GM18868 (cell line): ENCODE results near the gene C11orf24.
"Not testable (repeated sequence)": the region's sequence is repeated elsewhere in the genome, so short reads cannot be mapped to it uniquely, and the experiment has no call there.

ENCODE experiments used
- ATAC-seq: cut with Tn5 transposase; IDR thresholded peaks from one replicate; pipeline ENCODE4 v1.9.1; 2021; ENCODE audit warnings: mild to moderate bottlenecking, moderate library complexity; ENCODE audit not compliant: unreplicated experiment

The C11orf24 gene

DNA sequence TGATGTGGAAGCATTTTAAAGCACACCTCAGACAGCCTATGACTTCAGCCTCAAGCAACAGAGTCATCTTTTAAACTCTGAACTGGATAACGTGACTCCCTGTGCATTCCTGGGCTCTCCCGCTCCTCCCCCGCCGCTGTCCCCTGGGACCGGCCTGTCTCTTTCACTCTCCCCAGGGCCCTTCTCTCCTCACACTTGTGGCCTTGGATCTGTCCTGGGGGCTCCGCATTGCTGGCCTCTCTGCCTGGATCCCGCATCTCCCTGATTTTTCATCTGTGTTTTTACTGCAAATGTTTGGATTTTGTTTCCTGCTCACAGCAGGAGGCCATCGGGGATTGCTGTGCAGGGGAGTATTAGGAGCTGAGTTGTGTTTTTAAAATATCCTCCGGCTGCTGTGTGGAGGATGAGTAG is 15.4 kb downstream of the C11orf24 start:
- ATAC-seq, result no peak

DNA sequence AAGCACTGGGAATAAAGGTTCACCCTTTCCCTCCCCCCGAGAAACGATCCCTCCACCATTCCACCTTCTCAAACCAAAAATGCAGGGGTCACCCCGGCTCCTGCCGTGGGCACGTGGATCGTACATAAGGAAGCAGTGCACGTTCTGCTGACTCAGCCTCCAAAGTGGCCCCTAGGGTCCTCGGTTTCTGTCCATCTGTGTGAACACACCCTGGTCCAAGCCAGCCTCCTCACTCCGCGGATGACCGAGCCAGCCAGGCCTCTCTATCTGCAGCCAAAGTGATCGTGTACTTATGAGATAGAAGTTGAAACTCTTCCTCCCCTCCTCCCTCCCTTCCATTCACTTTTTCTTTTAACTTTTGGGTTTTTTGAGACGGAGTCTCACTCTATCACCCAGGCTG is 16.2 kb downstream of the C11orf24 start:
- ATAC-seq, result no peak

DNA sequence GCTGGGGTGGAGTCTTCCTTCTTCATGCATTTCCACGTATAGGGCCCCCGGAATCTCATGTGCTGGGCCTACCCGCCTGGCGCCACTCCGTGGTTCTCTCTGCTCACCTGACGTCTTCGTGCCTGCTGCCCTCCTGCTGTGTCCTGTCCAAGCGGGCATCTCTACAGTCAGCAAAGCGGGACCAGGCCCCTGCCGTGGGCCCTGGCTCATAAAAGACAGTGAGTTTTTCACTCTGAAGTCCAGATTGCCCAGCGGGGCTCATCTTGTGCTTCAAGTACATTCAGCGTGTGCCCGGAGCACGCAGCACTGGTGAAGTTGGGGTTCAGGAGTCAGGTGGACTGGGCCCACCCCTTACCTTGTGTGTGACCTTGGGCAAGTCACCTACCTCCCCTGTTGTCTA is 17.4 kb downstream of the C11orf24 start:
- ATAC-seq, result no peak

- ATAC-seq, result no peak
Observed at GRCh38 chr11:68251765-68252164, 20.0 kb downstream of the C11orf24 start.

- ATAC-seq, result not testable (repeated sequence)
Observed at GRCh38 chr11:68244912-68245311, 26.9 kb downstream of the C11orf24 start.

GRCh38 chr11:68243847-68244246 is 27.9 kb downstream of the C11orf24 start:
- not testable (repeated sequence) for ATAC-seq

- ATAC-seq, result no peak
Observed at GRCh38 chr11:68242616-68243015, 29.2 kb downstream of the C11orf24 start.

DNA sequence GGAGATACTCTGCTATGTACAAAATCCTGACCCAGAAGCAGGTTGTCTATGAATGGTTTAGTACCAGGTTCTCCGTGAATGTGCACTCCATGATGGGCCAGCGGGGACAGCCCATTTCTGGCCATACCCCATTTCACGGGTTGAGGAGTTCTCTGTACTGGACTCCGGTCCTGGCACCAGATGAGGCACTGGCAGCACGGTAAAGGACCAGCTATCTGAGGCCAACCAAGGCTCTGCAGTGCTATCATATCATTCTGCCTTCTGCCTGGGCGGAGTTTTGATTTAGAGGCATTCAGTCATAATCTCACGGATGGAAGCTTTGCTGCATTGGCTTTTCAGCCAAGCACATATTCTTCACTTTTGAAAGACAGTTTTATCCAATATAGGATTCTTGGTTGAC is 40.2 kb downstream of the C11orf24 start:
- ATAC-seq, result no peak

DNA sequence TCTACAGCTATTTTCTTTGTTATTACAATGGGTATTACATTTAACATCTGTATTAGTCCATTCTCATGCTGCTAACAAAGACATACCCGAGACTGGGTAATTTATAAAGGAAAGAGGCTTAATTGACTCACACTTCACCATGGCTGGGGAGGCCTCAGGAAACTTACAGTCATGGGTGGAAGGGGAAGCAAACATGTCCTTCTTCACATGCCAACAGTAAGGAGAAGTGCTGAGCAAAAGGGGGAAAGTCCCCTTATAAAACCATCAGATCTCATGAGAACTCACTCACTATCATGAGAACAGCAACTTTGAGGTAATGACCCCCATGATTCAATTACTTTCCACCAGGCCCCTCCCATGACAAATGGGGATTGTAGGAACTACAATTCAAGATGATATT is 42.2 kb downstream of the C11orf24 start:
- no peak for ATAC-seq

DNA sequence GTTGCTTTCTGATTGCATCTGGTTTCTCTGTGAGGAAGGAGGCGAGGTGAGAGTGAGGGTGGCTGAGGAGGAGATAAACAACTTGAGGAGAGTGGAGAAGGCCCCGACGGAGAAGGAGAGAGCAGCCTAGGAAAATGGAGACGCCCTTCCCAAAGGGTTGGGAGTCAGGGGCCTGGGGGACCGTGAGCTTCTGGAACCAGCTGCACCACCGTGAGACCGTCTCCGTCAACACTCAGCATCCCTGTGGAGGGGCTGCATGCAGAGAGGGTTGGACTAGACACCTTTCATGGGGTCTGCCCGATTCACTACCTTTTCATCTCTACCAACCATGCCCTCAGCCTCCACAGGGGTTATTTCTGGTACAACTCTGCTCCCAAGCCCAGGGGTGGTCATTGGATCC is 45.4 kb downstream of the C11orf24 start:
- no peak for ATAC-seq

- no peak for ATAC-seq
Observed at GRCh38 chr11:68224606-68225005, 47.2 kb downstream of the C11orf24 start.

GRCh38 chr11:68223275-68223674 is 48.5 kb downstream of the C11orf24 start:
- no peak for ATAC-seq

DNA sequence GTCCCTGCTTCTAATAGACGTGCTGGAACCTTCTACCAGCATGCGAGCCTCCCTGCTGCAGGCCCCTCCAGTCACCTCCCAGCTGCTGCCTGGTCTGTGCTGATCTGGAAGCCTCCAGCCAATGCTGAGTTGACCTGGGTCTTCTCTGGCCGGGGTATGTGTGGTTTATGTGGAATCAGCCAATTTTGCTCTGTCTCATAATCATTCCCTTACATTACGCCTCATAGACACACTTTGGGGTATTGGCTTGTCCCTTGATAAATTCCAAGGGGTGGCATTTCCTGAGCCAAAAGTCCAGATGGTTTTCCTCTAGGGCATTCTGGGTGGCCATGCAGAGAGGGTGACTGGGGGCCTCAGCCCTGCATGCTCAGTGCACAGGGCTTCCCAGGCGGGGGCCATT is 50.4 kb downstream of the C11orf24 start:
- ATAC-seq, result no peak

DNA sequence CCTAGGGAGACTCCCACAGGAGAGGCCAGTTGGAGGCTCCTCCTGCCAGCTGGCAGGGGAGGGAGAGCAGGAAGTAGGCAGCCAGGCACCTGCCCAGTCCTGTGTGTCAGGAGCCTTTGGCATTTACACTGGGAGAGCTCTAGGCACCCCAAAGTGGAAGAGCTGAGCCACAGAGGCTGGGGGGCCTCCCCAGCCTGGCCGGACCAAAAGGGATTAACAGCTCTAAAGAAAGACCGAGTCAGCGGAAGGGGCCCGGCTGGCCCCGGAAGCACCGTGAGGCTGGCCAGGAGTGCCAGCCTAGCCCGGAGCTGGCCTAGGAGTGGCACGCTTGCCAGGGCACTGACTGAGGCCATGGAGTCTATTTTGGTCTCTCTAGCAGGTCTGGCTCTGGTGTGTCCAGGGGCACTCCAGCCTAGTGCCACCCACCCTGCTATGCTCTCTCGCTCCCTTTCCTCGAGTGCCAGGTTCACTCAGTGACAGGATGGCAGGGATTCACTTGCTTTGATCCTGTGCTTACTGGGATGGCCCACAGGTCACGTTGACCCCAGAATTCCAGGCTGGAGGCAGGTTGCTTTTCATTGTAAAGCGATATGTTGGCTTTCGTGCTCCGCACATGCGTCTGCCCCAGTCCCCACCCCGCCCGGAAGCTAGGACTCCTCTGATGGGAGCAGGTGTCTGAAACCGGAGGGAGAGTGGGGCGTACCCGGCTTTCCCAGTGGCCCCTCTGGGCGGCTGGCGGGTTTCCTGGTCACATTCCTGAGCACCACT is 55.4 kb downstream of the C11orf24 start:
- no peak for ATAC-seq

- no peak for ATAC-seq
Observed at GRCh38 chr11:68215524-68216170, 56.1 kb downstream of the C11orf24 start.

DNA sequence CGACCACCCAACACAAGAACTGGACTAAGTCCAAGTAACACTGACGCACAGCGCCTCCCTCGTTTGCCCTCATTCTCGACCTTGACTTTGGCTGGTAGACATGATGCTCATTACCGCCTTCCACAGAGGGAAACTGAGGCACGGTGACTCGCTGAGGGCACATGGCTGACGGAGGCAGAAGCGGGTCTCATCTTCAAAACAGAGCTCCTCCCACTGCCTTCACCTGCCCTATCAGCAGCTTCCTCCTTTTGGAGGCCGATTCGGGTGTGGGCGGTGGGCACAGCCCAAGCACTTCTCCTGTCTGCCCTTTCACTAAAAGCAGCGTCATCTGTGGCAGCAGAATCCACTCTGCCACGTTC is 56.7 kb downstream of the C11orf24 start:
- no peak for ATAC-seq

- no peak for ATAC-seq
Observed at GRCh38 chr11:68214173-68215086, 57.3 kb downstream of the C11orf24 start.

DNA sequence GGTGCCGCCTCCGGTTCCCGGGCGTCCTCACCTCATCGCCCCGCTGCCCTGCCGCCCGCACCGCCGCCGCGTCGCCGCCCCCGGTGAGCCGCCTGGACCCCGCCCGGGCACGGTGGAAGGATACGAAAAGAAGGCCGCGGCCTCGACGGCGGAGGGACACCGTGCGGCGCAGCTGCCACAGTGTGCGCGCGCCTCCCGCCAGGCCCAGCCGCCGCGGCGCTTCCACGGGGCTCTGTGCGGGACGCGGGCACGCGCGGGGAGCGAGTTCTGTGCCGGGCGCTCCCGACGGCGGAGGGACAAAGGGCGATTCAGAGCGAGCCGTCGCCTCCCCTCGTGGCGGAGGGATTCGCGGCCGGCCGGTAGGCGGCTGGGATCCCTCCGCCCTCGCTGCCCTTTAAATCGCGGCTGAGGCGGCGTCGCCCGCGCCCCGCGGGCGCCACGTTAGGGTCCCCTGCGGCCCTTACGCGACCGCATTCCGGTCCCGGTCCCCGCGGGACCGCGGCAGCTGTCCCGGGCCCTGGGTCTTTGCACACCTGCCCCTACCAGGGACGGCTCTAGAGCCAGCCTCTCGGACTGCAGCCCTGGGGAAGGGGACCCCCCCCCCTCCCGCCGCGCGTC is 58.1 kb downstream of the C11orf24 start:
- peak; percentile 35 for ATAC-seq

DNA sequence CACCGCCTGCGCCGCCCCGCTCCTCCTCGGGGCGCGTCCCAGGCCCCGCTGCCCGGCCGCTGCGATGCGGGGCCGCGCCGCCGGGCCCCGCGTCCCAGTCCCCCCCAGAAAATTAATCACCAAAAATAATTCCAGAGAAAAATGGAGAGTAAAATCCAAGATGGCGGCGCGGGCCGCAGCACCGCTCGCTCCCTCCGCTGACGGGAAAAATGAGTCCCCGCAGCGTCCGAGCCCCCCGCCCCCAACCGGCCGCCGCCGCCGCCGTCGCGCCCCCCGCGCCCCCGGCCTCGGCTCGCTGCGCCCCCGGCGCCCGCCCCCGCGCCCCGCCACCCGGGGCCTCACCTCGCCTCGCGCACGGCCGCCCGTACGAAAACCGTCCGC is 58.6 kb downstream of the C11orf24 start, which contains the start of gene KMT5B:
TSS of gene KMT5B (minus strand) at position 162 of the 381 bp plus-strand sequence. CDS start 23,220 bp downstream, outside the sequence.
- peak; percentile 8 for ATAC-seq

- peak; percentile 58 for ATAC-seq
Observed at GRCh38 chr11:68212421-68213134, 59.2 kb downstream of the C11orf24 start.
